ENCODE data around the gene VAV1. TPM values are rescaled to one million over a fixed set of nuclear protein-coding genes. Genes with fewer than 3 reads are reported as not detected.

The VAV1 gene
- total and polyA plus RNA-seq, 2 experiments from 2014 or later, result 0.82 to 1.8 TPM

GRCh38 chr19:6794686-6795431 lies 22.4 kb downstream of the VAV1 start (continued):
- TF ChIP-seq ETS1 (IDR thresholded peaks at IDR 0.05) (no peak), CTCF (conservative IDR thresholded peaks at IDR 0.05; ENCODE audit: low read depth in 2 of 2) (no peak), ZNF114 (CRISPR knock-in tag; IDR thresholded peaks at IDR 0.05) (no peak), POLR2AphosphoS5 (IDR thresholded peaks at IDR 0.05; ENCODE audit: low read depth) (no peak), EZH2phosphoT487 (IDR thresholded peaks at IDR 0.05; ENCODE audit: unreplicated experiment) (no peak), REST (IDR thresholded peaks at IDR 0.05; ENCODE audit: unreplicated experiment) (no peak), CREB1 (CRISPR knock-in tag; IDR thresholded peaks at IDR 0.05; ENCODE audit: low read depth) (no peak)

GRCh38 chr19:6796278-6796677 lies 23.8 kb downstream of the VAV1 start:
- Mint-ChIP-seq H3K9me3 (peaks cover 96% of the 10 kb centered on the region), H3K27me3 (ENCODE audit: insufficient read depth, low read depth, poor library complexity) (peaks cover 9% of the 10 kb centered on the region), H3K27ac (no peak overlapping the region), H3K4me1 (no peaks in the 10 kb centered on the region), H3K4me3 (no peak overlapping the region), H3K36me3 (ENCODE audit: low read depth) (peaks cover 33% of the 10 kb centered on the region)
- Histone ChIP-seq H2AFZ (no peak overlapping the region), H4K20me1 (replicated peaks; ENCODE audit: insufficient read depth) (no peaks in the 10 kb centered on the region), H3K27ac (ENCODE audit: low read depth) (no peak overlapping the region), H3K36me3 (ENCODE audit: insufficient read depth) (no peaks in the 10 kb centered on the region), H3K9me2 (ENCODE audit: insufficient read depth) (no peaks in the 10 kb centered on the region), H3K4me3 (no peak overlapping the region), H3K27me3 (ENCODE audit: insufficient read depth) (no peaks in the 10 kb centered on the region), H3K4me2 (no peak overlapping the region), H3F3A (replicated peaks; ENCODE audit: low read depth) (no peaks in the 10 kb centered on the region; the same call in 1 of the 2 replicates), H3K79me2 (replicated peaks; ENCODE audit: insufficient read depth) (no peaks in the 10 kb centered on the region), H3K4me1 (ENCODE audit: insufficient read depth) (peaks cover 7% of the 10 kb centered on the region; the same call in 1 of the 2 replicates)
- TF ChIP-seq NANOG (IDR thresholded peaks at IDR 0.05; ENCODE audit: borderline replicate concordance), result no peak
- no peak for TF ChIP-seq POLR2AphosphoS5 (IDR thresholded peaks at IDR 0.05; ENCODE audit: low read depth)
- TF ChIP-seq ZNF114 (CRISPR knock-in tag; IDR thresholded peaks at IDR 0.05), result no peak
- ATAC-seq (no peak), DNase-seq (ENCODE audit: low spot score) (no peak)

Data from GM23338 (cell line).